WTC11 (cell line): ENCODE data around the gene GPC6.

Experiments used
- CTCF ChIP-seq: fragments of 200-600 bp; IDR thresholded peaks from 2 replicates; pipeline ENCODE4 v1.8.0; 2022; ENCODE audit warnings: antibody characterized with exemption
- GTF2I ChIP-seq: fragments of 250-450 bp; sonication (Bioruptor Pico); conservative IDR thresholded peaks from 2 replicates; pipeline ENCODE4 v1.4.0; 2021; ENCODE audit warnings: mild to moderate bottlenecking

- TF ChIP-seq GTF2I (no peak), CTCF (no peak)
These were observed 273.4 kb downstream of the GPC6 start for GRCh38 chr13:93499991-93500390.
